Smooth muscle cell (in vitro differentiated cells): Measurements from ENCODE around the gene DPF3. TPM values are rescaled to one million over a fixed set of nuclear protein-coding genes. Genes with fewer than 3 reads are reported as not detected.

Experiments
- DNase-seq: peaks from one replicate; lab custom pipeline; 2025; ENCODE audit not compliant: unreplicated experiment; lab: John Stamatoyannopoulos, UW
- H2AFZ ChIP-seq: fragments of 200-600 bp; sonication (generic); 2 replicates; pipeline ENCODE4 v1.6.0; 2016; ENCODE audit warnings: antibody characterized with exemption, low read depth, mild to moderate bottlenecking
- H3F3A ChIP-seq: fragments of 200-600 bp; sonication (generic); 2 replicates; pipeline ENCODE4 v1.6.0; 2017; ENCODE audit warnings: antibody characterized with exemption, low read depth
- H3K27ac ChIP-seq: fragments of 200-600 bp; sonication (generic); 2 replicates; pipeline ENCODE4 v1.5.1; 2016; ENCODE audit warnings: low read depth, mild to moderate bottlenecking
- H3K27me3 ChIP-seq: fragments of 200-600 bp; sonication (generic); 2 replicates; pipeline ENCODE4 v1.6.1; 2016; ENCODE audit warnings: low read depth, mild to moderate bottlenecking
- H3K36me3 ChIP-seq: fragments of 200-600 bp; sonication (generic); 2 replicates; pipeline ENCODE4 v1.5.1; 2016; ENCODE audit warnings: low read depth
- H3K4me1 ChIP-seq: fragments of 200-600 bp; sonication (generic); 2 replicates; pipeline ENCODE4 v1.5.1; 2016; ENCODE audit warnings: low read depth
- H3K4me2 ChIP-seq: fragments of 200-600 bp; sonication (generic); 2 replicates; pipeline ENCODE4 v1.6.0; 2016; ENCODE audit warnings: mild to moderate bottlenecking
- H3K4me3 ChIP-seq: fragments of 200-600 bp; sonication (generic); 2 replicates; pipeline ENCODE4 v1.5.1; 2016; ENCODE audit warnings: mild to moderate bottlenecking
- H3K79me2 ChIP-seq: fragments of 200-600 bp; sonication (generic); 2 replicates; pipeline ENCODE4 v1.6.0; 2016; ENCODE audit warnings: low read depth, mild to moderate bottlenecking
- H3K9ac ChIP-seq: fragments of 200-600 bp; sonication (generic); 2 replicates; pipeline ENCODE4 v1.6.0; 2016; ENCODE audit warnings: low read depth
- H3K9me3 ChIP-seq: fragments of 200-600 bp; sonication (generic); replicated peaks from 2 replicates; pipeline ENCODE4 v1.5.1; 2016; ENCODE audit warnings: low read depth
- H4K20me1 ChIP-seq: fragments of 200-600 bp; sonication (generic); 2 replicates; pipeline ENCODE4 v1.6.0; 2016; ENCODE audit warnings: low read depth
- CTCF ChIP-seq: fragments of 200-600 bp; sonication (generic); IDR thresholded peaks from 2 replicates; pipeline ENCODE4 v1.5.1; 2017; ENCODE audit warnings: borderline replicate concordance, mild to moderate bottlenecking, antibody characterized with exemption; ENCODE audit not compliant: insufficient read depth, poor library complexity, severe bottlenecking
- WGBS: methylation state at CpG from one replicate; pipeline ENCODE4 v1.1.7; 2016; ENCODE audit warnings: low lambda C conversion rate; 5-methylcytosine and 5-hydroxymethylcytosine counted together
- polyA plus RNA-seq: library from polyadenylated mRNA; unstranded; fragments of >200 nt; fragmentation: Nextera tagmentation; extraction: Ambion mirVana; gene quantifications from 2 replicates; pipeline ENCODE4 v1.2.1, GENCODE V29; 2016
- total RNA-seq: library from RNA; depleted of rRNA; stranded (reverse); fragments of >200 nt; gene quantifications from 2 replicates; pipeline ENCODE4 v1.2.3, GENCODE V29; 2014

Gene DPF3
- total and polyA plus RNA-seq, 2 experiments from 2014 or later, result 4.9 to 12.6 TPM

DNA sequence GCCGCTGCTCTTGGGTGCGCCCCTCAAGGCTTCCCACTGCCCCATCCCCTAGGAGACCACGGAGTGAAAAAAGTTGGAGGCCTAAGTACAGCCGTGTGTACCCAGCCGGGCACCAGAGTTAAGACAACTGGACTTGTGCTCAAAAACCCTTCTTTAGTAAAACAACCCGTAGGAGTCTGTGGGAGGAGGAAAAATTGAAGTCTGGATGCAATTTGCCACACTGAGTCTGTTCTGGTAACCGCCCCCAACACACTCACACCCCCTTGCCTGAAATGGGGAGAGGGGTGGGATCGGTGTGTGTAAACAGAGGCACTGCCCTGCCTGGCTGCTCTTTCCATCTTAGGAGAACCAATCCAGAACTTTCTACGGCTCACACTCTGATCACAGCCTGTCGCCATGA, 41.7 kb downstream of the DPF3 start:
- Histone ChIP-seq H3K27ac (no peak overlapping the region), H2AFZ (no peak overlapping the region), H4K20me1 (peaks cover 31% of the 10 kb centered on the region), H3K4me3 (no peak overlapping the region), H3K36me3 (no peaks in the 10 kb centered on the region), H3K4me1 (no peaks in the 10 kb centered on the region), H3K9me3 (no peaks in the 10 kb centered on the region), H3K79me2 (no peaks in the 10 kb centered on the region), H3K27me3 (no peaks in the 10 kb centered on the region), H3F3A (no peaks in the 10 kb centered on the region), H3K4me2 (no peak overlapping the region), H3K9ac (no peak overlapping the region)
- 90% methylated on average over 10 of the region's 10 CpGs for WGBS
- no peak for TF ChIP-seq CTCF
- DNase-seq, result no peak

GRCh38 chr14:72851635-72852034, 42.3 kb downstream of the DPF3 start:
- no peak overlapping the region for H3K4me3 ChIP-seq
- H3F3A ChIP-seq, result no peaks in the 10 kb centered on the region
- no peaks in the 10 kb centered on the region for H3K9me3 ChIP-seq
- H3K9ac ChIP-seq, result no peak overlapping the region
- no peak for DNase-seq
- no peak overlapping the region for H3K4me2 ChIP-seq
- H3K4me1 ChIP-seq, result no peaks in the 10 kb centered on the region
- WGBS, result 86% methylated on average over 14 of the region's 14 CpGs
- no peak overlapping the region for H3K27ac ChIP-seq
- no peaks in the 10 kb centered on the region for H3K36me3 ChIP-seq
- no peak for TF ChIP-seq CTCF
- H3K79me2 ChIP-seq, result no peaks in the 10 kb centered on the region
- H3K27me3 ChIP-seq, result no peaks in the 10 kb centered on the region
- no peak overlapping the region for H2AFZ ChIP-seq
- peaks cover 31% of the 10 kb centered on the region for H4K20me1 ChIP-seq

DNA sequence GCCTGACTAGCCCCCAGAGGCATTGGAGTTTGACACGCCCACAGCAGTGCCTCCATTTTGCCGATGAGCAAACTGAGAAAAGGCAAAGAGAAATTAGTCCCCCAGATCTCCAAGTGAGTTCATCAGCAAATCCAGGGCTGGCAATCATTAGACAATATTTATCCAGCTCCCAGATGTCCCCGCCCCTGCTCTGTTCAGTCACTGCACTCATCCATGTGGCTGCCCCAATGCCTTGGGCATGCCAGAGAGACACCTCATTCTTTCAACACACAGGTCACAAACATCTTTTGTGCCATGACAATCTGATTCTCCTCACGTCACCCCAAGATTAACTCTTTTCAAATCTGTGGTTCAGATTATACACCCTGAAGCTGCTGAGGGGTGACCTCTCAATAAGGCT, 43.5 kb downstream of the DPF3 start:
- Histone ChIP-seq H3K9me3 (no peaks in the 10 kb centered on the region), H3K9ac (no peak overlapping the region), H3K36me3 (no peaks in the 10 kb centered on the region), H3F3A (no peaks in the 10 kb centered on the region), H3K27ac (no peak overlapping the region), H2AFZ (no peak overlapping the region), H4K20me1 (peaks cover 21% of the 10 kb centered on the region), H3K4me2 (no peak overlapping the region), H3K27me3 (no peaks in the 10 kb centered on the region), H3K79me2 (no peaks in the 10 kb centered on the region), H3K4me1 (no peaks in the 10 kb centered on the region), H3K4me3 (no peak overlapping the region)
- WGBS, result 96% methylated on average over 4 of the region's 4 CpGs
- TF ChIP-seq CTCF, result no peak
- no peak for DNase-seq

DNA sequence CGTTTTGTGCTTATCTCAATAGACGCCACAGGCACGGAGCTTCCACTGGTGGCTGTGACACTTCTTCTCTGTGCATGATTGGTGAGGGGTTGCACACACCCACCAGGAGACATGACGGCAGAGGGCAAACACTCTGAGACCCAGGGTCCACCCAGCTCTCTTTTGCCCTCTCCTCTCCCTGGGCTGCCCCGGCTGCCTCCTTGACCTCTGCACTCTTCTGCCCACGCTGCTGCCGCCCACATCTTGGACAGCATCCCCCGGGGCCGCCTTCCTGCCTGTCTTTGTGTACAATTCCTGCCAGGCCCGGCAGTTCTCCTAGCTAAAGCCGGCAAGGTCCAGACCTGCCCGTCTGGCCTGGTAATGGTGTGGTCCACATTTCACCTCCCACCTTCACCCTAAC, 44.7 kb downstream of the DPF3 start:
- WGBS, result 91% methylated on average over 12 of the region's 12 CpGs
- H4K20me1 ChIP-seq, result peaks cover 15% of the 10 kb centered on the region

More for the DNA sequence above, 44.7 kb downstream of the DPF3 start:
- H3K36me3 ChIP-seq, result no peaks in the 10 kb centered on the region
- no peak overlapping the region for H3K27ac ChIP-seq
- no peak overlapping the region for H2AFZ ChIP-seq
- no peak for DNase-seq
- no peak overlapping the region for H3K4me2 ChIP-seq
- no peak for TF ChIP-seq CTCF
- no peak overlapping the region for H3K9ac ChIP-seq
- no peaks in the 10 kb centered on the region for H3K27me3 ChIP-seq
- no peaks in the 10 kb centered on the region for H3F3A ChIP-seq
- H3K9me3 ChIP-seq, result no peaks in the 10 kb centered on the region
- H3K4me1 ChIP-seq, result no peaks in the 10 kb centered on the region
- no peak overlapping the region for H3K4me3 ChIP-seq
- H3K79me2 ChIP-seq, result no peaks in the 10 kb centered on the region
